HG03575 (cell line): ENCODE results near the gene SIMC1.

ENCODE experiments used
- ATAC-seq: cut with Tn5 transposase; IDR thresholded peaks from one replicate; pipeline ENCODE4 v1.9.1; 2021; ENCODE audit not compliant: unreplicated experiment, insufficient number of reproducible peaks, low FRiP score; ENCODE audit errors: extremely low read depth

SIMC1 gene

GRCh38 chr5:176353533-176353932, 115.3 kb downstream of the SIMC1 start:
- no peak for ATAC-seq

- ATAC-seq = no peak
Measured at GRCh38 chr5:176355400-176356178, 117.4 kb downstream of the SIMC1 start.

GRCh38 chr5:176356179-176356566, 117.9 kb downstream of the SIMC1 start:
- ATAC-seq = no peak

GRCh38 chr5:176359658-176360057, 121.4 kb downstream of the SIMC1 start:
- ATAC-seq = no peak

GRCh38 chr5:176360894-176361436, 122.7 kb downstream of the SIMC1 start:
- ATAC-seq = no peak

- peak; percentile 78 for ATAC-seq
Measured at GRCh38 chr5:176361437-176362232, 123.4 kb downstream of the SIMC1 start, which contains the start of gene KIAA1191. KIAA1191 (minus strand) TSS chr5:176361764; CDS start chr5:176359508, 2,256 bp downstream.

GRCh38 chr5:176362233-176362490, 123.9 kb downstream of the SIMC1 start:
- ATAC-seq = no peak

- no peak for ATAC-seq
Measured at GRCh38 chr5:176364765-176365350, 126.6 kb downstream of the SIMC1 start.

- no peak for ATAC-seq
Measured at GRCh38 chr5:176365351-176366231, 127.4 kb downstream of the SIMC1 start, which contains the start of gene ARL10. ARL10 (plus strand) TSS chr5:176365487; CDS start chr5:176365564, 77 bp downstream.

- ATAC-seq = no peak
Measured at GRCh38 chr5:176366232-176366894, 128.1 kb downstream of the SIMC1 start.

- no peak for ATAC-seq
Measured at GRCh38 chr5:176368726-176369125, 130.5 kb downstream of the SIMC1 start.

GRCh38 chr5:176369934-176370711, 131.9 kb downstream of the SIMC1 start:
- ATAC-seq = no peak

- no peak for ATAC-seq
Measured at GRCh38 chr5:176371621-176372539, 133.7 kb downstream of the SIMC1 start.

- ATAC-seq = no peak
Measured at GRCh38 chr5:176373100-176373818, 135.0 kb downstream of the SIMC1 start.

GRCh38 chr5:176379881-176380280, 141.7 kb downstream of the SIMC1 start:
- no peak for ATAC-seq

- ATAC-seq = no peak
Measured at GRCh38 chr5:176381423-176381822, 143.2 kb downstream of the SIMC1 start.
